SU-DHL-6 (cell line): ENCODE measurements around the gene NXN.

ENCODE experiments used
- H2AFZ ChIP-seq: fragments of 200-600 bp; sonication (generic); 2 replicates; pipeline ENCODE4 v1.6.1; 2014; ENCODE audit warnings: low read depth, mild to moderate bottlenecking, moderate library complexity, mixed read lengths, antibody characterized with exemption, low read length; ENCODE audit not compliant: severe bottlenecking
- H3F3A ChIP-seq: fragments of 200-600 bp; shearing (Covaris generic); 2 replicates; pipeline ENCODE4 v1.6.0; 2016; ENCODE audit warnings: antibody characterized with exemption, mild to moderate bottlenecking; ENCODE audit not compliant: insufficient read depth
- H3K27ac ChIP-seq: fragments of 200-600 bp; sonication (generic); 2 replicates; pipeline ENCODE4 v1.5.1; 2016; ENCODE audit warnings: low read depth, mild to moderate bottlenecking, low read length, moderate library complexity, mixed read lengths
- H3K27me3 ChIP-seq: fragments of 200-600 bp; sonication (generic), shearing (Covaris generic); 2 replicates; pipeline ENCODE4 v1.6.0; 2014; ENCODE audit warnings: mild to moderate bottlenecking, low read length
- H3K36me3 ChIP-seq: fragments of 200-600 bp; sonication (generic); 2 replicates; pipeline ENCODE4 v1.6.1; 2014; ENCODE audit warnings: mild to moderate bottlenecking, low read length, mixed read lengths
- H3K4me2 ChIP-seq: fragments of 300-600, 200-600 bp; shearing (Covaris generic), sonication (generic); 2 replicates; pipeline ENCODE4 v1.6.0; 2014; ENCODE audit warnings: low read length, low read depth, mild to moderate bottlenecking; ENCODE audit not compliant: poor library complexity, severe bottlenecking
- H3K4me3 ChIP-seq: fragments of 200-600 bp; sonication (generic); 2 replicates; pipeline ENCODE4 v1.5.1; 2014; ENCODE audit warnings: antibody characterized with exemption, low read length, mild to moderate bottlenecking, mixed read lengths; ENCODE audit not compliant: insufficient read depth, poor library complexity, severe bottlenecking
- H3K79me2 ChIP-seq: fragments of 200-600 bp; sonication (generic); 2 replicates; pipeline ENCODE4 v1.6.1; 2014; ENCODE audit warnings: mild to moderate bottlenecking, low read length, moderate library complexity; ENCODE audit not compliant: insufficient read depth
- H3K9ac ChIP-seq: fragments of 200-600 bp; sonication (generic); 2 replicates; pipeline ENCODE4 v1.7.0; 2014; ENCODE audit warnings: mild to moderate bottlenecking, low read length
- H3K9me2 ChIP-seq: fragments of 200-600 bp; sonication (generic); replicated peaks from 2 replicates; pipeline ENCODE4 v1.6.1; 2014; ENCODE audit warnings: low read length; ENCODE audit not compliant: insufficient read depth
- H3K9me3 ChIP-seq: fragments of 200-600 bp; sonication (generic); 2 replicates; pipeline ENCODE4 v1.6.1; 2014; ENCODE audit warnings: low read length, mixed read lengths; ENCODE audit not compliant: insufficient read depth
- H4K20me1 ChIP-seq: fragments of 200-600 bp; sonication (generic); 2 replicates; pipeline ENCODE4 v1.6.1; 2014; ENCODE audit warnings: low read depth, mild to moderate bottlenecking, antibody characterized with exemption, low read length, moderate library complexity, mixed read lengths
- EZH2phosphoT487 ChIP-seq: fragments of 200-600 bp; sonication (generic), shearing (Covaris generic); conservative IDR thresholded peaks from 2 replicates; pipeline ENCODE4 v1.6.1; 2018; ENCODE audit warnings: mild to moderate bottlenecking, antibody characterized with exemption, low read length, moderate library complexity, mixed read lengths
- TF ChIP-seq, protein P1 (sequence below): fragments of 200-600 bp; sonication (generic); IDR thresholded peaks from one replicate; pipeline ENCODE4 v1.5.1; 2017; ENCODE audit warnings: antibody characterized with exemption, mild to moderate bottlenecking, low read length, moderate library complexity; ENCODE audit not compliant: insufficient read depth, poor library complexity, severe bottlenecking

NXN gene

DNA sequence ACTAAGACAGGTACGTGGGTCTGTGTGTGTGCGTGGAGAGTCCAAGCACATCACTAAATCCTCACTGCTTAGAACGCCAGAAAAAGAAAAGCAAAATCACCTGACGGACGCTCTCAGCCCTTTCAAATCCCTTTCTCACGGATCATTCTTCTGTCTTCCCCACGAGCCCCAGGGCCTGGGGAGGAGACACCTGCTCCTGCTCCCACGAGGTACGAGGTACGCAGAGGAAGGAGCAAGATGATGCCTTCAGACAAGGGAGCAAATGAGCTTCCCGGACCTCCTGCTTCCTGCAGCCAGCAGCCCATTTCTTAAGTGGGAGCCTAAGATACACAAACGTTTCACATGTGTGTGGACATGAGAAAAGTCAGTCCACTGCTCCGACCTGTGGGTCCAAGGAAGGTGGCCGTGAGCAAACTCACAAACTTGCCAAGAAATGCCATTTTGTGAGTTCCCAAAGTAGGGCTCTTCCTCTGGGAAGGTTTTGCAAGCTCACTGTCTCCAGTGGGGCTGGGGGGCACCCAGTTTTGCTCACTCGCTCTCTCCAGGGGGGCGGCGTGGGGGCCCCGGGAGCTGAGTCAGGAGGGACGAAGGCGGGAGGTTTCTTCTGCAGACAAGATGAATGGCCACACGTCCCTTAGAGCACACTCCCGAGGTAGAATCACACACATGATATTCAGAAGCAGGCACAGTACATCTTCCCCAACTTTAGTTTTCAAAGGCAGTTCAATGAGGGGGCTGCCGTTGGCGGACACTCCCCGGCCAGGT, 129.3 kb downstream of the NXN start:
- H3K4me3 ChIP-seq: no peak overlapping the region
- H4K20me1 ChIP-seq: no peaks in the 10 kb centered on the region
- no peaks in the 10 kb centered on the region for H3K79me2 ChIP-seq

DNA sequence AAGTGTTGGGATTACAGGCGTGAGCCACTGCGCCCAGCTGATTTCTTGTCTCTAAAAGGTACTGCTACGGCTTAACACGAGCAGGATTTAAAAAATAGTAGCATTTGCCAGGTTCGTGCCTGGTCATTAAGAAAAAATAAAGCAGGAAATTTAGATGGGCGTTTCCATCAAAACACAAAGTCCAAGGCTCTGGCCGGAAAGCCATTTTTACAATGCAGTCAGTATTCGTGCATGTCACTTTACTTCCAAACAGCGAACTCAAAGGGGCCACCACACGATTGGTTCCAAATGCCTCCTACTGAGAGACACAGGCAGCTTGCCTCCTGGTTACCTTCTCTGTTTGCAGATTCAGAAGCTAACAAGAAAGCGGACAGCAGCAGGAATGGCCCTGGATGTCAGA, 131.2 kb downstream of the NXN start:
- Histone ChIP-seq H3K9me2 (no peaks in the 10 kb centered on the region), H3K9ac (no peak overlapping the region), H3K36me3 (no peaks in the 10 kb centered on the region), H4K20me1 (no peaks in the 10 kb centered on the region), H3K4me3 (no peak overlapping the region), H3K27me3 (no peaks in the 10 kb centered on the region), H2AFZ (no peak overlapping the region), H3K79me2 (no peaks in the 10 kb centered on the region), H3K27ac (no peak overlapping the region), H3F3A (no peaks in the 10 kb centered on the region), H3K4me2 (no peak overlapping the region), H3K9me3 (no peaks in the 10 kb centered on the region)
- TF ChIP-seq, protein P1, sequence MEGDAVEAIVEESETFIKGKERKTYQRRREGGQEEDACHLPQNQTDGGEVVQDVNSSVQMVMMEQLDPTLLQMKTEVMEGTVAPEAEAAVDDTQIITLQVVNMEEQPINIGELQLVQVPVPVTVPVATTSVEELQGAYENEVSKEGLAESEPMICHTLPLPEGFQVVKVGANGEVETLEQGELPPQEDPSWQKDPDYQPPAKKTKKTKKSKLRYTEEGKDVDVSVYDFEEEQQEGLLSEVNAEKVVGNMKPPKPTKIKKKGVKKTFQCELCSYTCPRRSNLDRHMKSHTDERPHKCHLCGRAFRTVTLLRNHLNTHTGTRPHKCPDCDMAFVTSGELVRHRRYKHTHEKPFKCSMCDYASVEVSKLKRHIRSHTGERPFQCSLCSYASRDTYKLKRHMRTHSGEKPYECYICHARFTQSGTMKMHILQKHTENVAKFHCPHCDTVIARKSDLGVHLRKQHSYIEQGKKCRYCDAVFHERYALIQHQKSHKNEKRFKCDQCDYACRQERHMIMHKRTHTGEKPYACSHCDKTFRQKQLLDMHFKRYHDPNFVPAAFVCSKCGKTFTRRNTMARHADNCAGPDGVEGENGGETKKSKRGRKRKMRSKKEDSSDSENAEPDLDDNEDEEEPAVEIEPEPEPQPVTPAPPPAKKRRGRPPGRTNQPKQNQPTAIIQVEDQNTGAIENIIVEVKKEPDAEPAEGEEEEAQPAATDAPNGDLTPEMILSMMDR: no peak
- no peak for TF ChIP-seq EZH2phosphoT487

More for the DNA sequence above, 129.3 kb downstream of the NXN start:
- H3K27ac ChIP-seq: no peak overlapping the region
- no peaks in the 10 kb centered on the region for H3K9me3 ChIP-seq
- no peak overlapping the region for H3K4me2 ChIP-seq
- no peak overlapping the region for H3K9ac ChIP-seq
- TF ChIP-seq, protein P1: no peak
- TF ChIP-seq EZH2phosphoT487: no peak
- no peaks in the 10 kb centered on the region for H3F3A ChIP-seq
- no peaks in the 10 kb centered on the region for H3K36me3 ChIP-seq
- H3K27me3 ChIP-seq: no peaks in the 10 kb centered on the region
- no peak overlapping the region for H2AFZ ChIP-seq
- H3K9me2 ChIP-seq: no peaks in the 10 kb centered on the region

DNA sequence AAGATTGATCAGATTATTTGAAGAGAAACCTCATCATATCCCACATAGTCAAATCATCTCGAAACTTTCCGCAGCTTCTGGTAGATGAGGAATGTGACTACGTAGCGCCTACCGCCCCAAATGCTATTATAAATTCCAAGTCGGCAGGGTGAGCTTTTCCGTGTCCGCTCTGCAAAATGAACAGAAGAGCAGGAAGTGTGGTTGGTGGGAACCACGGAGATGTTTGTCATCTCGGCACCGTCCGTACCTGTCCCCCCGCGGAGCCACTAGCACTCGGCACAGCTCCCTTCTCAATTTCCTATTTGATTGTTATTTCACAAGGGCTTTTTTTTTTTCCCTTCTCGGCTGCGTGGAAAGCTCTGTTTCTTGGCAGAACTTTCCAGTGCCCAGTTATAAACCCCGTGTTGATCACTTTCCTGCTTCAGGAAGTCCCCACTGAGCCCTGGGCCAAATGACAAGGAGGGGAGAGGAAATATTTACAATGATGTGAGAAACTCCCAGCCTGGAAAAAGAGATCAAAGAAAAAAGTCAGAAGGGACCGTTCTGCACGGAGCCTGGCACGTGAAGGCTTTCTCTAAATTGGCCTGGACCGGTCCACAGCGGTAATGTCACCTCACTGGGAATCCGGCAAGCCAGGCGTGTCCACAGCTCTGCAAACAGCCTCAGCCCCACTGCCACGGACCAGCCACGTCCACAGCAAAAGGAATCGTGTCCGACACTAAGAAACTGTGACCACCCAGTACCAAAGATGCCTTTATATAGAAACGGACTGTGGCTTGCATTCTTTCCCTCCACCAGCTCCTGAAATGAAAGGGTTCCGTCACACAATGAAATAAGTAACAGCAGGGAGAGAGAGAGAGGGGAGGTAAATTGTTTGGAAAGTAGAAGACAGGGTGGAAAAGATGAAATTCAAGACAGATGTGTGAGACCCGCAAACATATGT, 132.4 kb downstream of the NXN start:
- no peaks in the 10 kb centered on the region for H3K27me3 ChIP-seq
- TF ChIP-seq, protein P1: no peak
- no peak for TF ChIP-seq EZH2phosphoT487
- no peaks in the 10 kb centered on the region for H3K36me3 ChIP-seq
- H3K9me2 ChIP-seq: no peaks in the 10 kb centered on the region
- H3K9me3 ChIP-seq: no peaks in the 10 kb centered on the region
- no peak overlapping the region for H3K4me3 ChIP-seq
- H3F3A ChIP-seq: no peaks in the 10 kb centered on the region
- no peak overlapping the region for H2AFZ ChIP-seq
- H3K27ac ChIP-seq: no peak overlapping the region
- H4K20me1 ChIP-seq: no peaks in the 10 kb centered on the region
- no peaks in the 10 kb centered on the region for H3K79me2 ChIP-seq
- H3K4me2 ChIP-seq: no peak overlapping the region
- H3K9ac ChIP-seq: no peak overlapping the region
